Neuronal stem cell (in vitro differentiated cells): ENCODE measurements around the gene TMEM239.

ENCODE experiments used
- DNase-seq: peaks from one replicate; pipeline ENCODE4 v3.0.0-alpha.2; 2013; ENCODE audit warnings: low spot score
- H2AFZ ChIP-seq: one replicate; pipeline ENCODE4 v1.6.1; 2013; ENCODE audit warnings: mild to moderate bottlenecking, low read length, inconsistent platforms
- H2AK5ac ChIP-seq: 2 replicates; pipeline ENCODE4 v1.6.1; 2013; ENCODE audit warnings: low read depth, mild to moderate bottlenecking, inconsistent platforms, low read length, moderate library complexity, mixed read lengths
- H2BK120ac ChIP-seq: 2 replicates; pipeline ENCODE4 v1.6.1; 2013; ENCODE audit warnings: low read depth, mild to moderate bottlenecking, inconsistent platforms, low read length, moderate library complexity, mixed read lengths
- H2BK12ac ChIP-seq: one replicate; pipeline ENCODE4 v1.6.1; 2013; ENCODE audit warnings: low read length, inconsistent platforms
- H2BK15ac ChIP-seq: 2 replicates; pipeline ENCODE4 v1.6.1; 2013; ENCODE audit warnings: mild to moderate bottlenecking, low read length, inconsistent platforms, mixed read lengths
- H2BK5ac ChIP-seq: one replicate; pipeline ENCODE4 v1.6.1; 2013; ENCODE audit warnings: inconsistent platforms, mild to moderate bottlenecking, low read length, moderate library complexity
- H3K14ac ChIP-seq: one replicate; pipeline ENCODE4 v1.6.1; 2013; ENCODE audit warnings: low read length, inconsistent platforms
- H3K18ac ChIP-seq: 2 replicates; pipeline ENCODE4 v1.6.1; 2013; ENCODE audit warnings: low read length, inconsistent platforms
- H3K23ac ChIP-seq: 2 replicates; pipeline ENCODE4 v1.6.1; 2013; ENCODE audit warnings: low read depth, mild to moderate bottlenecking, mixed read lengths, low read length, inconsistent platforms; ENCODE audit not compliant: poor library complexity
- H3K27ac ChIP-seq: replicated peaks from 3 replicates; pipeline ENCODE4 v1.5.1; 2013; ENCODE audit warnings: low read length, inconsistent platforms
- H3K27me3 ChIP-seq, 3 experiments: 2 replicates each; pipeline ENCODE4 v1.6.1; 2013; ENCODE audit warnings: low read length in 3 of 3, mild to moderate bottlenecking in 2 of 3, inconsistent platforms in 1 of 3, low read depth in 1 of 3, mixed read lengths in 1 of 3, moderate library complexity in 1 of 3; ENCODE audit not compliant: control insufficient read depth in 3 of 3, insufficient read depth in 3 of 3
- H3K36me3 ChIP-seq, 2 donors: replicated peaks in 1 of 2; 2 replicates each; pipeline ENCODE4 v1.6.1; 2013; ENCODE audit warnings: low read length in 2 of 2; ENCODE audit not compliant: control insufficient read depth in 2 of 2, insufficient read depth in 2 of 2
- H3K4ac ChIP-seq: 2 replicates; pipeline ENCODE4 v1.6.1; 2013; ENCODE audit warnings: inconsistent platforms, mild to moderate bottlenecking, low read length, moderate library complexity
- H3K4me1 ChIP-seq, 2 donors: 1 replicate in 1 of 2; 2 replicates in 1 of 2; pipeline ENCODE4 v1.6.1; 2013; ENCODE audit warnings: low read length in 2 of 2, low read depth in 1 of 2; ENCODE audit not compliant: control insufficient read depth in 2 of 2, insufficient read depth in 1 of 2
- H3K4me2 ChIP-seq: one replicate; pipeline ENCODE4 v1.6.1; 2013; ENCODE audit warnings: mild to moderate bottlenecking, low read length, inconsistent platforms; ENCODE audit not compliant: insufficient read depth, poor library complexity, severe bottlenecking
- H3K4me3 ChIP-seq, 2 donors: 2 replicates each; pipeline ENCODE4 v1.5.1; 2013; ENCODE audit warnings: low read length in 2 of 2, mild to moderate bottlenecking in 2 of 2, inconsistent platforms in 1 of 2, moderate library complexity in 1 of 2
- H3K79me1 ChIP-seq: one replicate; pipeline ENCODE4 v1.6.1; 2013; ENCODE audit warnings: low read depth, mild to moderate bottlenecking, inconsistent platforms, low read length, moderate library complexity
- H3K9ac ChIP-seq: one replicate; pipeline ENCODE4 v1.6.1; 2013; ENCODE audit warnings: mild to moderate bottlenecking, low read depth, low read length, inconsistent platforms; ENCODE audit not compliant: poor library complexity
- H3K9me3 ChIP-seq, 2 donors: replicated peaks in 1 of 2; 2 replicates each; pipeline versions ENCODE3 to v1.6.1; 2013; ENCODE audit warnings: low read length in 2 of 2, mild to moderate bottlenecking in 2 of 2, inconsistent platforms in 1 of 2, low read depth in 1 of 2, mixed read lengths in 1 of 2, moderate library complexity in 1 of 2; ENCODE audit not compliant: control insufficient read depth in 2 of 2, insufficient read depth in 1 of 2
- H4K8ac ChIP-seq: one replicate; pipeline ENCODE4 v1.6.1; 2013; ENCODE audit warnings: low read depth, mild to moderate bottlenecking, inconsistent platforms, low read length, moderate library complexity
- H4K91ac ChIP-seq: one replicate; pipeline ENCODE4 v1.6.1; 2013; ENCODE audit warnings: low read length, low read depth, mild to moderate bottlenecking, inconsistent platforms; ENCODE audit not compliant: poor library complexity
- WGBS, 2 donors: extraction: QIAGEN DNeasy Blood & Tissue Kit; methylation state at CpG; one replicate each; pipeline ENCODE4 v1.1.7; 2013; ENCODE audit warnings: missing lambda C conversion rate in 2 of 2, mixed read lengths in 1 of 2; ENCODE audit not compliant: insufficient read length in 2 of 2, insufficient replicate concordance in 1 of 2; ENCODE audit errors: extremely low coverage in 2 of 2; 5-methylcytosine and 5-hydroxymethylcytosine counted together

TMEM239 gene

GRCh38 chr20:2812189-2812588, 4.0 kb upstream of the TMEM239 start:
- H3K4me3 ChIP-seq = no peak overlapping the region
- H4K8ac ChIP-seq = no peak overlapping the region
- no CpG with 5 or more reads among the region's 3 CpGs for WGBS, 2 donors
- H3K4me1 ChIP-seq = no peaks in the 10 kb centered on the region
- H2BK15ac ChIP-seq = no peak overlapping the region
- no peak overlapping the region for H2AK5ac ChIP-seq
- no peak for DNase-seq
- H3K9ac ChIP-seq = no peak overlapping the region
- no peaks in the 10 kb centered on the region for H3K36me3 ChIP-seq
- H2AFZ ChIP-seq = no peak overlapping the region
- H3K27me3 ChIP-seq = peaks cover 2 to 7% (median 7%) of the 10 kb centered on the region in 3 experiments
- H2BK120ac ChIP-seq = no peak overlapping the region
- H3K4ac ChIP-seq = no peak overlapping the region
- H2BK5ac ChIP-seq = no peak overlapping the region
- no peak overlapping the region for H3K18ac ChIP-seq
- H3K27ac ChIP-seq = no peak overlapping the region
- no peak overlapping the region for H3K23ac ChIP-seq
- no peak overlapping the region for H3K14ac ChIP-seq
- H3K4me2 ChIP-seq = no peak overlapping the region
- no peaks in the 10 kb centered on the region for H3K79me1 ChIP-seq
- peaks cover 2 to 10% of the 10 kb centered on the region in 2 donors for H3K9me3 ChIP-seq
- no peak overlapping the region for H4K91ac ChIP-seq
- H2BK12ac ChIP-seq = no peak overlapping the region

GRCh38 chr20:2814076-2814475, 2.1 kb upstream of the TMEM239 start:
- no CpG with 5 or more reads among the region's 1 CpG for WGBS, 2 donors
- DNase-seq = no peak
- no peak overlapping the region for H4K8ac ChIP-seq
- H3K9me3 ChIP-seq = peaks cover 0 to 10% of the 10 kb centered on the region in 2 donors
- no peak overlapping the region for H2AFZ ChIP-seq
- H3K23ac ChIP-seq = no peak overlapping the region
- peaks cover 0 to 24% (median 0%) of the 10 kb centered on the region in 3 experiments for H3K27me3 ChIP-seq
- H2BK12ac ChIP-seq = no peak overlapping the region
- H2AK5ac ChIP-seq = no peak overlapping the region
- no peak overlapping the region for H3K27ac ChIP-seq
- no peak overlapping the region for H2BK120ac ChIP-seq
- H3K79me1 ChIP-seq = no peaks in the 10 kb centered on the region
- H3K4me1 ChIP-seq = no peaks in the 10 kb centered on the region
- H3K36me3 ChIP-seq = no peaks in the 10 kb centered on the region
- no peak overlapping the region for H2BK15ac ChIP-seq
- no peak overlapping the region for H3K14ac ChIP-seq
- no peak overlapping the region for H3K4me2 ChIP-seq
- H2BK5ac ChIP-seq = no peak overlapping the region
- H3K18ac ChIP-seq = no peak overlapping the region
- no peak overlapping the region for H4K91ac ChIP-seq
- H3K4ac ChIP-seq = no peak overlapping the region
- H3K9ac ChIP-seq = no peak overlapping the region
- H3K4me3 ChIP-seq = no peak overlapping the region

GRCh38 chr20:2814587-2815051, 1.5 kb upstream of the TMEM239 start, which contains the start of gene C20orf141:
Gene C20orf141, plus strand, starts transcription at chr20:2814987. Its CDS starts 198 bp downstream, at chr20:2815185.
- Histone ChIP-seq H2AK5ac (peak within 1 kb of the TSS; percentile 35), H3K9ac (no peak within 1 kb of the TSS), H3K79me1 (no peaks in the 10 kb centered on the region), H3K23ac (no peak within 1 kb of the TSS), H2BK5ac (no peak within 1 kb of the TSS), H2BK120ac (no peak within 1 kb of the TSS), H4K91ac (no peak within 1 kb of the TSS), H3K18ac (peak within 1 kb of the TSS; percentile 24), H3K27me3 (peaks cover 0 to 28% (median 0%) of the 10 kb centered on the region in 3 experiments), H3K36me3 (no peaks in the 10 kb centered on the region), H2BK12ac (peak within 1 kb of the TSS; percentile 79), H3K4ac (no peak within 1 kb of the TSS), H3K4me1 (no peaks in the 10 kb centered on the region), H3K9me3 (peaks cover 0 to 10% of the 10 kb centered on the region in 2 donors), H3K4me3 (no peak within 1 kb of the TSS), H4K8ac (no peak within 1 kb of the TSS), H3K4me2 (no peak within 1 kb of the TSS), H2AFZ (no peak within 1 kb of the TSS), H2BK15ac (no peak within 1 kb of the TSS), H3K14ac (no peak within 1 kb of the TSS), H3K27ac (no peak within 1 kb of the TSS)
- DNase-seq = no peak
- no CpG with 5 or more reads among the region's 5 CpGs for WGBS, 2 donors

GRCh38 chr20:2815242-2815900, 793 bp upstream of the TMEM239 start:
- Histone ChIP-seq H2BK5ac (no peak overlapping the region), H3K4me1 (no peaks in the 10 kb centered on the region), H2BK120ac (no peak overlapping the region), H2AFZ (no peak overlapping the region), H2AK5ac (peak overlapping the region; percentile 35), H3K27ac (no peak overlapping the region), H3K36me3 (no peaks in the 10 kb centered on the region), H3K4ac (no peak overlapping the region), H3K23ac (no peak overlapping the region), H3K4me2 (no peak overlapping the region), H2BK15ac (no peak overlapping the region), H2BK12ac (peak overlapping the region; percentile 79), H3K27me3 (peaks cover 0 to 36% (median 1%) of the 10 kb centered on the region in 3 experiments), H4K8ac (no peak overlapping the region), H3K9ac (no peak overlapping the region), H3K4me3 (no peak overlapping the region), H3K18ac (peak overlapping the region; percentile 24), H4K91ac (no peak overlapping the region), H3K9me3 (peaks cover 0 to 10% of the 10 kb centered on the region in 2 donors), H3K14ac (no peak overlapping the region), H3K79me1 (no peaks in the 10 kb centered on the region)
- DNase-seq = no peak
- WGBS, 2 donors = no CpG with 5 or more reads among the region's 8 CpGs
